Gastrocnemius medialis (tissue), 4 donors: Measurements from ENCODE around the gene ZWILCH. TPM values are rescaled to one million over a fixed set of nuclear protein-coding genes. Genes with fewer than 3 reads are reported as not detected.

Experiments
- ATAC-seq, 2 donors: fragments of 150-250 bp; one replicate each; pipeline ENCODE4 v1.9.1; 2016
- DNase-seq, 2 donors: peaks; one replicate each; pipeline ENCODE4 v3.0.0-alpha.2; 2019
- H3K27ac ChIP-seq, 4 donors: fragments of 200-600 bp; sonication (generic); 1 replicate in 1 of 4; 2 replicates in 3 of 4; pipeline ENCODE4 v1.5.1; 2016 to 2018; ENCODE audit warnings: mild to moderate bottlenecking in 2 of 4, moderate library complexity in 1 of 4
- H3K27me3 ChIP-seq, 3 donors: fragments of 200-600 bp; sonication (generic) in 2 of 3; 1 replicate in 1 of 3; 2 replicates in 2 of 3; pipeline versions ENCODE4 v1.5.1 to v1.6.0; 2016 to 2019; ENCODE audit warnings: mild to moderate bottlenecking in 1 of 3, moderate library complexity in 1 of 3
- H3K36me3 ChIP-seq, 2 donors: fragments of 200-600 bp; sonication (generic) in 1 of 2; one replicate each; pipeline ENCODE4 v1.5.1; 2017 to 2018
- H3K4me1 ChIP-seq, 2 donors: fragments of 200-600 bp; sonication (generic) in 1 of 2; one replicate each; pipeline ENCODE4 v1.5.1; 2016 to 2017; ENCODE audit warnings: mild to moderate bottlenecking in 2 of 2
- H3K4me3 ChIP-seq, 4 donors: fragments of 200-600 bp; sonication (generic) in 3 of 4; 1 replicate in 1 of 4; 2 replicates in 3 of 4; pipeline ENCODE4 v1.5.1; 2016 to 2019; ENCODE audit warnings: mild to moderate bottlenecking in 2 of 4
- H3K9me3 ChIP-seq, 3 donors: fragments of 200-600 bp; sonication (generic) in 2 of 3; 1 replicate in 1 of 3; 2 replicates in 2 of 3; pipeline ENCODE4 v1.5.1; 2016 to 2019
- POLR2A ChIP-seq, 2 donors: fragments of 450-650 bp; IDR thresholded peaks; one replicate each; pipeline ENCODE4 v1.6.1; 2017; ENCODE audit warnings: antibody characterized with exemption in 2 of 2, mild to moderate bottlenecking in 2 of 2, moderate library complexity in 2 of 2
- in situ Hi-C, 4 donors: fragments of 200-750 bp; cut with MboI; loops; one replicate each; pipeline versions ENCODE4 v1.15.0 to v1.8.0; 2017; ENCODE audit warnings: low sequenced_read_pairs in 4 of 4
- intact Hi-C: fragments of 100-400 bp; cut with DNase I; formaldehyde crosslinking; loops from one replicate; pipeline ENCODE4 v1.15.1; 2023; ENCODE audit warnings: low total_unique reads
- total RNA-seq, 4 donors: library from RNA; depleted of rRNA; stranded (reverse); fragments of >200 nt; gene quantifications; one replicate each; pipeline versions ENCODE4 v1.1.0 to v1.2.3, GENCODE V29; 2016
- TF ChIP-seq, protein P1 (sequence below), 5 experiments: fragments of 450-650 bp in 3 of 5; fragments of 200-600 bp in 2 of 5; sonication (generic) in 2 of 5; IDR thresholded peaks in 4 of 5; conservative IDR thresholded peaks in 1 of 5; 1 replicate in 4 of 5; 2 replicates in 1 of 5; pipeline ENCODE4 v1.5.1; 2016 to 2019; ENCODE audit warnings: antibody characterized with exemption in 5 of 5, mild to moderate bottlenecking in 3 of 5, moderate library complexity in 3 of 5

ZWILCH gene
- total RNA-seq, 4 donors from 2014 or later = 2.0 to 10.6 (median 2.4) TPM

DNA sequence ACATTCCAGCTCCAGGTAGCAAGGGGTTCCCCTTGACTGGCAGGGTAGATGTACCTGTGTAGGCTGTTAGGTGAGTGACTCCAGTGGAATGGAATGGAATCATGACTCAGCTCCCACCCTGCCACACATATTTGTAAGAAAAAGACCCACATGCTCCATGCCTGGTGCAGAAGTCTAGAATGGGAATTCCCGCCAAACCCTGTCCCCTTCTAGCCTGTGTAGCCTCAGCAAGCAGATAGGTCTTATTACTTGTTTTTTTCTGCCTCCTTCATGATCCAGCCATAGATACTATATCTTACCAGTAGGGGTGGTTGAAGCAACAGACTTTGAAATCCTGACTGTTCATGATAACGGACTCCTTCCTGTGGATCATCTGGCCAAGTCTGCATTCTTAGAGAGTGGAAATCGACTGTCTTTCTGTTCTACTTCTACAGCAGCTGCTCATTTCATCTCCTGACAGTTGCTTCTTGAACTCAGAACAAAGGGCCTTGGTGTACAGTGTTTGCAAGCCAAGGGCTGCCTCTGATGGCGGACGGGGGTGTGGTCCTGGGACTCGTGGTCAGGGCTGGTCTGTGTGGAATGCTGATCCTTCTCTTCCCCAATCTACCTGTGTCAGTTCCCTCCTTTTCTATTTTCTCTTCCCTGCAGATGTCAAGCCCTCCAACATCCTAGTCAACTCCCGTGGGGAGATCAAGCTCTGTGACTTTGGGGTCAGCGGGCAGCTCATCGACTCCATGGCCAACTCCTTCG, 23.8 kb upstream of the ZWILCH start:
- H3K27me3 ChIP-seq = no peaks in the 10 kb centered on the region
- in situ Hi-C loops (no loop called here), intact Hi-C loops (no loop called here)
- H3K9me3 ChIP-seq = no peaks in the 10 kb centered on the region
- no peak overlapping the region for H3K4me3 ChIP-seq
- ATAC-seq (no peak), DNase-seq (no peak)
- peaks cover 6 to 12% of the 10 kb centered on the region in 2 donors for H3K4me1 ChIP-seq
- H3K36me3 ChIP-seq = peaks cover 0 to 30% of the 10 kb centered on the region in 2 donors
- H3K27ac ChIP-seq = no peak overlapping the region
- TF ChIP-seq POLR2A (IDR thresholded peaks at IDR 0.05) = no peak
- TF ChIP-seq, protein P1, sequence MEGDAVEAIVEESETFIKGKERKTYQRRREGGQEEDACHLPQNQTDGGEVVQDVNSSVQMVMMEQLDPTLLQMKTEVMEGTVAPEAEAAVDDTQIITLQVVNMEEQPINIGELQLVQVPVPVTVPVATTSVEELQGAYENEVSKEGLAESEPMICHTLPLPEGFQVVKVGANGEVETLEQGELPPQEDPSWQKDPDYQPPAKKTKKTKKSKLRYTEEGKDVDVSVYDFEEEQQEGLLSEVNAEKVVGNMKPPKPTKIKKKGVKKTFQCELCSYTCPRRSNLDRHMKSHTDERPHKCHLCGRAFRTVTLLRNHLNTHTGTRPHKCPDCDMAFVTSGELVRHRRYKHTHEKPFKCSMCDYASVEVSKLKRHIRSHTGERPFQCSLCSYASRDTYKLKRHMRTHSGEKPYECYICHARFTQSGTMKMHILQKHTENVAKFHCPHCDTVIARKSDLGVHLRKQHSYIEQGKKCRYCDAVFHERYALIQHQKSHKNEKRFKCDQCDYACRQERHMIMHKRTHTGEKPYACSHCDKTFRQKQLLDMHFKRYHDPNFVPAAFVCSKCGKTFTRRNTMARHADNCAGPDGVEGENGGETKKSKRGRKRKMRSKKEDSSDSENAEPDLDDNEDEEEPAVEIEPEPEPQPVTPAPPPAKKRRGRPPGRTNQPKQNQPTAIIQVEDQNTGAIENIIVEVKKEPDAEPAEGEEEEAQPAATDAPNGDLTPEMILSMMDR (IDR thresholded peaks at IDR 0.05 in 4 of 5, conservative IDR thresholded peaks at IDR 0.05 in 1 of 5) = no peak

DNA sequence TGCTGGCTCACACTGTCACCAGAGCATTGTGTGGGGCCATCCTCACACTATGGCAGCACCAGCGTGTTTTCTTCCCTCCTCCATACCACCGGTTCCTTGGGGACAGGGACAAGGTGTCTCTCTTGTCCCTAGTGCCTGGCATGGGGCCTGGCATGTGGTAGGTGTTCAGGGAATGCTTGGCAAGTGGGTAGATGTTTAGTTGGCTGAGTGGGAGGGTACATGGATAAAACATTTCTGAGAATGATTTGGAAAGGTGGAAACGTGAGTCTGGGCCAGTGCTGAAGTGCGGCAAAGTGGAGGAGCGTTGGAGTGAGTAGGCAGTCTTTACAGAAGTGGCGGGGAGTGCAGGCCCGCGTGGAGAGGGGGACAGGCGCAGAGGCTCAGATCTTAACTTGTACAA, 22.6 kb upstream of the ZWILCH start:
- Histone ChIP-seq H3K36me3 (peaks cover 0 to 43% of the 10 kb centered on the region in 2 donors), H3K4me1 (peaks cover 6 to 12% of the 10 kb centered on the region in 2 donors), H3K27ac (peak overlapping the region in 2 of 4 donors; percentile 27 to 33), H3K27me3 (no peaks in the 10 kb centered on the region), H3K9me3 (no peaks in the 10 kb centered on the region), H3K4me3 (no peak overlapping the region)
- DNase-seq (no peak), ATAC-seq (no peak)
- intact Hi-C loops (no loop called here), in situ Hi-C loops (no loop called here)
- TF ChIP-seq, protein P1 (IDR thresholded peaks at IDR 0.05 in 4 of 5, conservative IDR thresholded peaks at IDR 0.05 in 1 of 5) = no peak
- no peak for TF ChIP-seq POLR2A (IDR thresholded peaks at IDR 0.05)

DNA sequence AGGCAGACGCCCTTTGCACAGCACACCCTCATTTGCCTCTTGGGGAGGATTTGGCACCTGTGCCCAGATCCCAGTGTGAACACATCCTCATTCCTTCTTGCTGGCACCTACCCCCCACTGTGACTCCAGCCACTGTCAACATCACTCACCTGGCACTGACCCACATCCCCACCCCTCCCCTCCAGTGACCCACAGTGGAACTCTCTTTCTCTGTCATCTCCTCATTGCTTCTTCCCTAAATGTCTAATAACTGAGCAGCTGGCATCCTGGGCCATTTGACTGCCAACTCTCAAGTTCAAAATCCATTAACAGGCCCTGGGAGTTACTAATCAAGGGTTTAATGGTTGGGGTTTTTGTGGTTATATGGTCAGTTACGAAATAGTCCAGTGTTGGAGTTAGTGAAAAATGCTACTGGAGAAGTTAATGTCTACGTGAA, 22.0 kb upstream of the ZWILCH start:
- Histone ChIP-seq H3K27ac (no peak overlapping the region), H3K27me3 (no peaks in the 10 kb centered on the region), H3K9me3 (no peaks in the 10 kb centered on the region), H3K4me1 (peaks cover 6 to 12% of the 10 kb centered on the region in 2 donors), H3K36me3 (peaks cover 0 to 49% of the 10 kb centered on the region in 2 donors), H3K4me3 (no peak overlapping the region)
- DNase-seq (peak in 1 of 2 donors; percentile 18), ATAC-seq (no peak)
- intact Hi-C loops = no loop called here
- TF ChIP-seq POLR2A (IDR thresholded peaks at IDR 0.05) = no peak
- TF ChIP-seq, protein P1 (IDR thresholded peaks at IDR 0.05 in 4 of 5, conservative IDR thresholded peaks at IDR 0.05 in 1 of 5) = no peak
- in situ Hi-C loops = no loop called here

DNA sequence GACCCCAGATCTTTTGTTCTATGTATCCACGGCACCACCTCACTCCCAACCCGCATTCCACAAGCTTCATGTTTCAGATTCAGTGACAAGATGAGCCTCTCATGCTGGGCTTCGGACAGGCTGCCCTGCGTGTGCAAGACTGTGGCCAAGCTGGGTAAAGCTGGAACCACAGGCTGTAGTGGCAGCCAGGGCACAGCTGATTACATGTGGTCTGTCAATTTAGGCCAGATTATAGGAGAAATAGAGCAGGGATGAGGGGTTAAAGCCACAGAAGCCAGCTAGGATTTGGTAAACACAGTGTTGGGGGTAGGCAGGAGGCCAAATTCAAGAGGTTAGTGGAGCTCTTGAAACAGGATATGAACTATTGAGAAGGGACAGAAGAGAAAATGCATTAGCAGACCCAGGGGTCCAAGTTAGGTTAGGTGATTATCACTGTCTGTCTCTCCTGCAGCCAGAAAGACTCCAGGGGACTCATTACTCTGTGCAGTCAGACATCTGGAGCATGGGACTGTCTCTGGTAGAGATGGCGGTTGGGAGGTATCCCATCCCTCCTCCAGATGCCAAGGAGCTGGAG, 20.5 kb upstream of the ZWILCH start:
- Histone ChIP-seq H3K27me3 (no peaks in the 10 kb centered on the region), H3K9me3 (no peaks in the 10 kb centered on the region), H3K27ac (no peak overlapping the region), H3K4me1 (peaks cover 6 to 12% of the 10 kb centered on the region in 2 donors), H3K36me3 (peaks cover 0 to 64% of the 10 kb centered on the region in 2 donors), H3K4me3 (no peak overlapping the region)
- no peak for DNase-seq
- ATAC-seq = no peak
- TF ChIP-seq, protein P1 (IDR thresholded peaks at IDR 0.05 in 4 of 5, conservative IDR thresholded peaks at IDR 0.05 in 1 of 5) = no peak
- no peak for TF ChIP-seq POLR2A (IDR thresholded peaks at IDR 0.05)
- in situ Hi-C loops = loop anchor here in 1 of 4 donors (5.0 kb wide), 1 partner anchor 97 kb away; the partner anchor contains the start of gene MAP2K1
- intact Hi-C loops = loop anchor here (5.0 kb wide), 1 partner anchor 77 kb away; no protein-coding TSS in a partner anchor
